ENCODE measurements around the gene RC3H1.

DNA sequence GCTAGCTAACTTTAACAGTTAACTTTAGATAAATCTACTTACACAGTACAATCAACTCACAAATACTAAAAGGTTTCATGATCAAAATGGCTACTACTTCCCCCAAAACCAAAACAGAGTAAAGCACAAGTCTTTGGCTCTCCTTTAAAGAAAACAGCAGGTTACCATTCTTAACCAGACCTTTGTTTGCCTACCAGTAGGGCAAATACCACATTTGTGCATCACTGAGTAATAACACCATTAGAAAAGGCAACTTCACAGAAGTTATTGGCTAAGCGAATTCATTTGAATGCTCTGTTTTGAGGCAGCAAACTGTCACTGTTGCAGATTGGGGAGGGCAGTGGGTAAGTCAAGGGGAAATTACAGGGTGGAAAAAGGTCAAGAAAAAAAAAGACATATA is 87.7 kb downstream of the RC3H1 start:
- TF ChIP-seq, protein P1, sequence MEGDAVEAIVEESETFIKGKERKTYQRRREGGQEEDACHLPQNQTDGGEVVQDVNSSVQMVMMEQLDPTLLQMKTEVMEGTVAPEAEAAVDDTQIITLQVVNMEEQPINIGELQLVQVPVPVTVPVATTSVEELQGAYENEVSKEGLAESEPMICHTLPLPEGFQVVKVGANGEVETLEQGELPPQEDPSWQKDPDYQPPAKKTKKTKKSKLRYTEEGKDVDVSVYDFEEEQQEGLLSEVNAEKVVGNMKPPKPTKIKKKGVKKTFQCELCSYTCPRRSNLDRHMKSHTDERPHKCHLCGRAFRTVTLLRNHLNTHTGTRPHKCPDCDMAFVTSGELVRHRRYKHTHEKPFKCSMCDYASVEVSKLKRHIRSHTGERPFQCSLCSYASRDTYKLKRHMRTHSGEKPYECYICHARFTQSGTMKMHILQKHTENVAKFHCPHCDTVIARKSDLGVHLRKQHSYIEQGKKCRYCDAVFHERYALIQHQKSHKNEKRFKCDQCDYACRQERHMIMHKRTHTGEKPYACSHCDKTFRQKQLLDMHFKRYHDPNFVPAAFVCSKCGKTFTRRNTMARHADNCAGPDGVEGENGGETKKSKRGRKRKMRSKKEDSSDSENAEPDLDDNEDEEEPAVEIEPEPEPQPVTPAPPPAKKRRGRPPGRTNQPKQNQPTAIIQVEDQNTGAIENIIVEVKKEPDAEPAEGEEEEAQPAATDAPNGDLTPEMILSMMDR (conservative IDR thresholded peaks at IDR 0.05 in 1 of 2, IDR thresholded peaks at IDR 0.05 in 1 of 2; ENCODE audit: low read depth in 1 of 2, low read length in 2 of 2) = no peak
- TF ChIP-seq EZH2 (IDR thresholded peaks at IDR 0.05; ENCODE audit: low read length, missing control alignments) = no peak

Data from fibroblast of lung (primary cell).